Measurements from ENCODE around the gene TAC4. TPM values are rescaled to one million over a fixed set of nuclear protein-coding genes. Genes with fewer than 3 reads are reported as not detected.

Gene TAC4
- total and polyA plus RNA-seq, 2 donors (not counting 1 experiment from before 2014, with no cell fraction given), result not detected

DNA sequence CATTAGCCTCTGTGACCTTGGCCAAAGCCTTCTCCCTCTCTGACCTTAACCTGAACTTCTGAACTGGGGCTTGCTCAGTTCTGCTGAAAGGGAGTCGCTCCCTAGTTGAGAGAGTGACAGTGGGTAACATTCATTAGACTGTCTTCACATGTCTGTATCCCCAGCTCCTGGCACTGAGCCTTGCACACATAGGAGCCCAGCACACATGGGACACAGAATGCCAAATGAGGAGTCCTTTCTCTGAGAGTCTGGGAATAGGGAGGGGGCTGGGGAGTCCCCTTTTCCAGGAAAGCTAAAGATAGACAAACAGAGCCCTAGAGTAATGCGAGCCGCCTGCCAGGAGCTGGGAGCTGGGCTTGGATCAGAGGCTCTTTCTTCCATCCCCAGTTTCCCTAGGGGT lies 2.5 kb downstream of the TAC4 start:
- Mint-ChIP-seq H3K4me3 (no peak overlapping the region), H3K9me3 (ENCODE audit: insufficient read depth) (no peaks in the 10 kb centered on the region), H3K27me3 (no peaks in the 10 kb centered on the region), H3K27ac (no peak overlapping the region), H3K4me1 (no peaks in the 10 kb centered on the region)
- Histone ChIP-seq H4K20me1 (ENCODE audit: control insufficient read depth, insufficient read depth, low read length, poor library complexity, severe bottlenecking) (no peaks in the 10 kb centered on the region), H2AFZ (ENCODE audit: insufficient read depth, low read depth, low read length, poor library complexity, severe bottlenecking) (no peak overlapping the region), H3K79me2 (ENCODE audit: control insufficient read depth, insufficient read depth, low read length) (no peaks in the 10 kb centered on the region), H3K27ac (ENCODE audit: low read length in 2 of 2) (no peak overlapping the region), H3K9me3 (ENCODE audit: control extremely low read depth in 1 of 3, control insufficient read depth in 2 of 3, insufficient read depth in 1 of 3, low read length in 2 of 3) (no peaks in the 10 kb centered on the region), H3K36me3 (replicated peaks in 1 of 2; ENCODE audit: control extremely low read depth in 1 of 2, control insufficient read depth in 1 of 2, extremely low read depth in 1 of 2, insufficient read depth in 2 of 2, low read length in 1 of 2) (peaks cover 0 to 7% of the 10 kb centered on the region in 2 experiments), H3K27me3 (replicated peaks in 1 of 4; ENCODE audit: control extremely low read depth in 1 of 4, control insufficient read depth in 3 of 4, insufficient read depth in 4 of 4, low read length in 3 of 4) (peaks cover 0 to 2% (median under 1%) of the 10 kb centered on the region in 4 experiments), H3K9ac (ENCODE audit: low read length) (no peak overlapping the region), H3K4me2 (replicated peaks; ENCODE audit: low read depth, low read length, poor library complexity, severe bottlenecking) (no peak overlapping the region), H3K4me1 (ENCODE audit: control insufficient read depth in 2 of 2, insufficient read depth in 2 of 2, low read length in 2 of 2) (no peaks in the 10 kb centered on the region), H3K4me3 (ENCODE audit: control extremely low read depth in 1 of 5, extremely low read depth in 1 of 5, insufficient read depth in 1 of 5, low read depth in 2 of 5, low read length in 4 of 5) (no peak overlapping the region)
- no peak for DNase-seq
- ChIA-PET CTCF (interaction anchor here (0.7 kb wide), 1 partner anchor 149 kb away, joined by 5 read pairs; no protein-coding TSS in a partner anchor), POLR2A (no interaction called here)
- ATAC-seq (ENCODE audit: low read depth), result no peak
- TF ChIP-seq EZH2 (IDR thresholded peaks at IDR 0.05; ENCODE audit: borderline replicate concordance, insufficient read depth, low read depth, low read length, poor library complexity, severe bottlenecking), result no peak
- 100% methylated on average over 2 of the region's 3 CpGs for WGBS (ENCODE audit: insufficient coverage)
- intact Hi-C loops (cut with micrococcal nuclease), result no loop called here

DNA sequence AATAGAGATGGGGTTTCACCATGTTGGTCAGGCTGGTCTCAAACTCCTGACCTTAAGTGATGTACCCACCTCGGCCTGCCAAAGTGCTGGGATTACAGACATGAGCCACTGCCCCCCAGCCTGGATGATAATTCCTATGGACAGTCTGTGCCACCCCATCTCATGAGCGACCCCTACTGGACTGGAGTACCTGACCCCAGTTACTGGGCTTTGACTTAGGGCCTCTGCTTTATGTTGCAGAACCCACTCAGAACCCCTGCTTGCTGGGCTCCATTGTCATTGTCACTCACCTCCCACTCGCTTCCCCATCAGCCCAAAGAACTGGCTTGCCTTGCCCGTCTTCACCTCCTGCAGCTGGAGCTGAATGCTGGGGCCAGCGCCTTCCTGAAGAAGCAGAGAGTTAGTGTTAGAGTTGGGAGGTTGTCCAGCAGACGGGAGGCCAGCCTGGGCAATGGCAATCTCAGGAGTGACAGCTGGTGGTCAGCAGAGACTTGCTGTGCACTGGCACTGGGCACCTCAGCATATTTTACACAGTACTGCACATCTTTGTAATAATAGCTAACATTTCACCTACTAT lies 4.0 kb downstream of the TAC4 start:
- DNase-seq, result no peak
- WGBS (ENCODE audit: insufficient coverage), result 86% methylated on average over 2 of the region's 6 CpGs
- intact Hi-C loops (cut with micrococcal nuclease), result no loop called here
- Histone ChIP-seq H3K4me1 (ENCODE audit: control insufficient read depth in 2 of 2, insufficient read depth in 2 of 2, low read length in 2 of 2) (no peaks in the 10 kb centered on the region), H3K9ac (ENCODE audit: low read length) (no peak overlapping the region), H3K36me3 (replicated peaks in 1 of 2; ENCODE audit: control extremely low read depth in 1 of 2, control insufficient read depth in 1 of 2, extremely low read depth in 1 of 2, insufficient read depth in 2 of 2, low read length in 1 of 2) (peaks cover 0 to 7% of the 10 kb centered on the region in 2 experiments), H3K4me2 (replicated peaks; ENCODE audit: low read depth, low read length, poor library complexity, severe bottlenecking) (no peak overlapping the region), H2AFZ (ENCODE audit: insufficient read depth, low read depth, low read length, poor library complexity, severe bottlenecking) (no peak overlapping the region), H3K9me3 (ENCODE audit: control extremely low read depth in 1 of 3, control insufficient read depth in 2 of 3, insufficient read depth in 1 of 3, low read length in 2 of 3) (no peaks in the 10 kb centered on the region), H3K79me2 (ENCODE audit: control insufficient read depth, insufficient read depth, low read length) (no peaks in the 10 kb centered on the region), H3K27me3 (replicated peaks in 1 of 4; ENCODE audit: control extremely low read depth in 1 of 4, control insufficient read depth in 3 of 4, insufficient read depth in 4 of 4, low read length in 3 of 4) (no peaks in the 10 kb centered on the region), H3K4me3 (ENCODE audit: control extremely low read depth in 1 of 5, extremely low read depth in 1 of 5, insufficient read depth in 1 of 5, low read depth in 2 of 5, low read length in 4 of 5) (no peak overlapping the region), H4K20me1 (ENCODE audit: control insufficient read depth, insufficient read depth, low read length, poor library complexity, severe bottlenecking) (no peaks in the 10 kb centered on the region), H3K27ac (ENCODE audit: low read length in 2 of 2) (no peak overlapping the region)
- Mint-ChIP-seq H3K4me1 (no peaks in the 10 kb centered on the region), H3K27me3 (no peaks in the 10 kb centered on the region), H3K4me3 (no peak overlapping the region), H3K9me3 (ENCODE audit: insufficient read depth) (no peaks in the 10 kb centered on the region), H3K27ac (no peak overlapping the region)
- POLR2A ChIA-PET, result no interaction called here
- CTCF ChIA-PET, result interaction anchor here (0.5 kb wide), 1 partner anchor 137 kb away, joined by 3 read pairs; no protein-coding TSS in a partner anchor
- TF ChIP-seq, protein P1, sequence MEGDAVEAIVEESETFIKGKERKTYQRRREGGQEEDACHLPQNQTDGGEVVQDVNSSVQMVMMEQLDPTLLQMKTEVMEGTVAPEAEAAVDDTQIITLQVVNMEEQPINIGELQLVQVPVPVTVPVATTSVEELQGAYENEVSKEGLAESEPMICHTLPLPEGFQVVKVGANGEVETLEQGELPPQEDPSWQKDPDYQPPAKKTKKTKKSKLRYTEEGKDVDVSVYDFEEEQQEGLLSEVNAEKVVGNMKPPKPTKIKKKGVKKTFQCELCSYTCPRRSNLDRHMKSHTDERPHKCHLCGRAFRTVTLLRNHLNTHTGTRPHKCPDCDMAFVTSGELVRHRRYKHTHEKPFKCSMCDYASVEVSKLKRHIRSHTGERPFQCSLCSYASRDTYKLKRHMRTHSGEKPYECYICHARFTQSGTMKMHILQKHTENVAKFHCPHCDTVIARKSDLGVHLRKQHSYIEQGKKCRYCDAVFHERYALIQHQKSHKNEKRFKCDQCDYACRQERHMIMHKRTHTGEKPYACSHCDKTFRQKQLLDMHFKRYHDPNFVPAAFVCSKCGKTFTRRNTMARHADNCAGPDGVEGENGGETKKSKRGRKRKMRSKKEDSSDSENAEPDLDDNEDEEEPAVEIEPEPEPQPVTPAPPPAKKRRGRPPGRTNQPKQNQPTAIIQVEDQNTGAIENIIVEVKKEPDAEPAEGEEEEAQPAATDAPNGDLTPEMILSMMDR (IDR thresholded peaks at IDR 0.05), result no peak
- no peak for TF ChIP-seq EZH2 (IDR thresholded peaks at IDR 0.05; ENCODE audit: borderline replicate concordance, insufficient read depth, low read depth, low read length, poor library complexity, severe bottlenecking)
- ATAC-seq (ENCODE audit: low read depth), result no peak

Data from B cell (primary cell).